ENCODE results near the gene PHYHIPL.

PHYHIPL gene

GRCh38 chr10:59258890-59259289 lies 82.4 kb downstream of the PHYHIPL start:
- no peak for DNase-seq

- DNase-seq, result no peak
Measured at GRCh38 chr10:59265141-59265540, 88.7 kb downstream of the PHYHIPL start.

- DNase-seq, result no peak
Measured at GRCh38 chr10:59266321-59266720, 89.9 kb downstream of the PHYHIPL start.

GRCh38 chr10:59268460-59268859 lies 92.0 kb downstream of the PHYHIPL start:
- DNase-seq, result no peak

GRCh38 chr10:59269651-59270050 lies 93.2 kb downstream of the PHYHIPL start:
- no peak for DNase-seq

GRCh38 chr10:59270492-59270891 lies 94.0 kb downstream of the PHYHIPL start:
- no peak for DNase-seq

GRCh38 chr10:59271160-59271559 lies 94.7 kb downstream of the PHYHIPL start:
- no peak for DNase-seq

GRCh38 chr10:59272061-59272460 lies 95.6 kb downstream of the PHYHIPL start:
- DNase-seq, result no peak

- DNase-seq, result no peak
Measured at GRCh38 chr10:59273445-59273844, 97.0 kb downstream of the PHYHIPL start.

GRCh38 chr10:59276133-59276532 lies 99.7 kb downstream of the PHYHIPL start:
- DNase-seq, result no peak

GRCh38 chr10:59276919-59277318 lies 100.5 kb downstream of the PHYHIPL start:
- DNase-seq, result no peak

GRCh38 chr10:59279476-59279875 lies 103.0 kb downstream of the PHYHIPL start:
- DNase-seq, result no peak

- no peak for DNase-seq
Measured at GRCh38 chr10:59279991-59280505, 103.6 kb downstream of the PHYHIPL start.

GRCh38 chr10:59281861-59282260 lies 105.4 kb downstream of the PHYHIPL start:
- DNase-seq, result no peak

- no peak for DNase-seq
Measured at GRCh38 chr10:59283456-59284091, 107.1 kb downstream of the PHYHIPL start.

GRCh38 chr10:59284118-59284975 lies 107.9 kb downstream of the PHYHIPL start:
- DNase-seq, result no peak

- DNase-seq, result no peak
Measured at GRCh38 chr10:59285073-59285472, 108.6 kb downstream of the PHYHIPL start.

GRCh38 chr10:59285848-59286247 lies 109.4 kb downstream of the PHYHIPL start:
- DNase-seq, result no peak

- DNase-seq, result no peak
Measured at GRCh38 chr10:59287587-59288255, 111.3 kb downstream of the PHYHIPL start.

- no peak for DNase-seq
Measured at GRCh38 chr10:59289853-59290252, 113.4 kb downstream of the PHYHIPL start.

- no peak for DNase-seq
Measured at GRCh38 chr10:59290448-59290847, 114.0 kb downstream of the PHYHIPL start.
